Measurements from ENCODE around the gene PGS1.

Gene PGS1

GRCh38 chr17:78428836-78429617 is 50.6 kb downstream of the PGS1 start:
- no peak for DNase-seq

- DNase-seq: no peak
Observed at GRCh38 chr17:78429618-78429995, 51.2 kb downstream of the PGS1 start.

GRCh38 chr17:78430892-78431691 is 52.6 kb downstream of the PGS1 start:
- no peak for DNase-seq

GRCh38 chr17:78431692-78431958 is 53.2 kb downstream of the PGS1 start:
- DNase-seq: no peak

- no peak for DNase-seq
Observed at GRCh38 chr17:78432226-78433012, 54.0 kb downstream of the PGS1 start.

- DNase-seq: no peak
Observed at GRCh38 chr17:78433013-78433727, 54.7 kb downstream of the PGS1 start.

GRCh38 chr17:78433780-78434335 is 55.4 kb downstream of the PGS1 start:
- DNase-seq: no peak

- DNase-seq: no peak
Observed at GRCh38 chr17:78434455-78435329, 56.2 kb downstream of the PGS1 start.

GRCh38 chr17:78435330-78436005 is 57.0 kb downstream of the PGS1 start:
- DNase-seq: no peak

- DNase-seq: no peak
Observed at GRCh38 chr17:78437508-78438169, 59.2 kb downstream of the PGS1 start.

GRCh38 chr17:78438271-78438691 is 59.8 kb downstream of the PGS1 start:
- DNase-seq: no peak

- DNase-seq: no peak
Observed at GRCh38 chr17:78438694-78439325, 60.4 kb downstream of the PGS1 start.

- DNase-seq: no peak
Observed at GRCh38 chr17:78441271-78441971, 63.0 kb downstream of the PGS1 start.

GRCh38 chr17:78442648-78443218 is 64.3 kb downstream of the PGS1 start:
- no peak for DNase-seq

GRCh38 chr17:78444392-78444791 is 65.9 kb downstream of the PGS1 start:
- no peak for DNase-seq

- DNase-seq: no peak
Observed at GRCh38 chr17:78446833-78447232, 68.4 kb downstream of the PGS1 start.

GRCh38 chr17:78448356-78448993 is 70.0 kb downstream of the PGS1 start:
- no peak for DNase-seq

GRCh38 chr17:78449983-78450595 is 71.6 kb downstream of the PGS1 start:
- no peak for DNase-seq
